LoVo (cell line): ENCODE measurements around the gene ESRRB.
A peak's percentile ranks its signal among the peaks of the same experiment; 100 is the strongest.

Experiments
- DNase-seq: peaks from one replicate; pipeline ENCODE4 v3.0.0-alpha.2; 2016; ENCODE audit warnings: low spot score

Gene ESRRB

GRCh38 chr14:76375947-76376404, at the start of gene ESRRB:
TSS of gene ESRRB (plus strand) at chr14:76376137. CDS start at chr14:76376402, 265 bp downstream.
- DNase-seq = no peak

- DNase-seq = no peak
Measured at GRCh38 chr14:76326918-76327689, 48.8 kb upstream of the ESRRB start.

GRCh38 chr14:76328457-76329137, 47.3 kb upstream of the ESRRB start:
- no peak for DNase-seq

DNA sequence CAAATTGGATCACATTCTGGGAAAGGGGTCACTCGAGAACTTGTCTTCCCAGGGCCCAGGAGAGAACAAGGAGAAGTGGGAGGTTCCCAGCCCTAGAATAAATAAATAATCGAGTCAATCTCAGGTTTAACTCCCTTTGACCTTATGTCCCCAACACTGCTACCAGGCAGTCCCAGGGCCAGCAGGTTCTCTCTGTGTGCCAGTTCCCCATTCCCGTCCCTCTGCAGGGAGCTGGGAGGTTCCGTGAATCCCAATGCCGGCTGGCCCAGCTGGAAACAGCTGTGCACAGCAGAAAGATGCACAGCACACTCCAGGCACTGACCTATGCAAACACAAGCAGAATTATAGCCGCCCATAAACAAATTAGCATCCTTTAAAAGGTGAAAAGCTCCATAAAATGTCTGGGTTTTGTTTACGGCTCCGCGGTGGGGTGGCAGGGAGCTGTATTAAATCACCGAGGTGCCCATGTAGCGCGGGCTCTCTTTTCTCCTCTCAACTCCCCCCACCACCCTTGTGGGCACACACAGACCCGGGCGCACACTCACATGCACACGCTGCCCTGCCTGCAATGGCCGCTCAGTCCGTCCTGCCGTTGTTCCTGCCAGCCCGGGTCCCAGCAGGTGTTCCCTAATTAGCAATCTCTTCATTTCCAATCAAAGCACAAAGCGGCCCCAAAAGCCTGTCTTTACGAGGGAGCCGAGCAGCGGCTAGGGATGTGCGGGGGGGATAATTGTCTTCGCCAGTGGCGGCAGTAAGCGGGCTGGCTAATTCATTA, 46.6 kb upstream of the ESRRB start:
- no peak for DNase-seq

DNA sequence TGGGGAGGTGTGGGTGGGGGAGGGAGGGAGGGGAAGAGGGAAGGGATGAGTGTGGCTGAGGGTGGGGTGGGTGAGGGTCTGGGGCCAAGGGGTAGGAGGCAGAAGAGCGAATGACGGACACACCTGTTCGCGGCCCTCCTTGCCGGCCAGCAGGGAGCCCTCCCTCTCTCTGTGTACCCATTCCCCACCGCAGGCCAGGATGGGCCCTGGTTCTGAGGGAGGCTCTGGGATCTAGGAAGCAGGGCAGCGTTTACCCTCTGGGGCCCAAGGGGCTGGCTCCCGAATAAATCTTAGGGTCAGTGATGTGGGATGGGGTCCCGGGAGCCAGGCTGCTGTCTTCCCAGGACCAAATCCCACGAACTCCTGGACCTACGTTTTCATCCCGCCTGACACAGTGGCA, 46.0 kb upstream of the ESRRB start:
- DNase-seq = no peak

GRCh38 chr14:76330411-76331327, 45.3 kb upstream of the ESRRB start:
- DNase-seq = no peak

- no peak for DNase-seq
Measured at GRCh38 chr14:76331328-76332011, 44.5 kb upstream of the ESRRB start.

DNA sequence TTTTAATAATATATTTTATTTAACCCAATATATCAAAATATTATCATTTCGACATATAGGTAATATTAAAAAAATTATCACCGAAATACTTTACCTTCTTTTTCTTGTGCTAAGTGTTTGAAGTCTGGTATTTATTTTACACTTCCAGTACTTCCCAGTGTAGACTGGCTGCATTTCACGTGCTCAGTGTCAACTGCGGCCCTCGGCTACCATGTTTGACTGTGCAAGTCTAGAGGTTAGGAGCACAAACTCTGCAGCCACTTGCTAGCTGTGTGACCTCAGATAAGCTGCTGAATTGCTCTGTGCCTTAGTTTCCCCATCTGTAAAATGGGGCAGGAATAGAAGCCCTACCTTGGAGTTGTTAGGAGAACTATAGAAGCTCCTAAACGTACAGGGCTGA, 42.3 kb upstream of the ESRRB start:
- DNase-seq = no peak

DNA sequence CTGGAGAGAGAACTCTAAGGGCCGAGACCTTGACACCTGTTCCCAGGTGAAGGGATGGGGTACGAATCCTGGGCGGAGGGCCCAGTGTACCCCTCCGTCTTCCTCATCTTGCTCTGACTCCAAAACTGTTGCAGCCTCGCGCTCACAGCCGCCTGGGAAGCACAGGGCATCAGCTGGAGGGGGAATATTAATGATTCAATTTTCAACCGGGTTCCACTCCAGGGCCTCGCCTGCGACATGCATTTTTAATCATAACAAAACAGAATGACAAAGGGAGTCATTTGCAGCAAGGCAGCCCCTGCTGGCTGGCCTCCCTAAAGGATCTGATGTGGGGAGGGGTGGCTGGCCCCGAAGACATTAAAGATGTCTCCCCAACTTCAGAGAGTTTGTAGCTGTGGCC, 41.6 kb upstream of the ESRRB start:
- DNase-seq = no peak

DNA sequence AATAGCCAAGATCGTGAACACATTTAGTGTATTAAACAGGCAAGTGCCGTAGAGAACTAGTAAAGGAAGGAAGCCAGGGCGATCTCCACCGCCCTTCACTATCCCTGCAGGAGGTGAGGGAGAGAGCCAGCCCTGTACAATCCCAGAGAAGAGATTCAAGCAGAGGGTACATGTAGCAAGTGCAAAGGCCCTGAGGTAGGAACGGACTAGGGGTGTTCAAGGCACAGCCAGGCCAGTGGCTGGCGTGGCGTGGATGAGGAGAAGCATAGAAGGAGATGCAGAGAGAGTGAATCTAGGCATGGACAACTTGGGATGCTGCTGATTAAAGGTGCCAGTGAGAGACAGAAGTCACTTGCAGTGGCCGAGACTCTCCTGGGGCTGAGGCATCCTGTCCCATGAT, 39.1 kb upstream of the ESRRB start:
- no peak for DNase-seq

GRCh38 chr14:76337635-76338545, 38.0 kb upstream of the ESRRB start:
- no peak for DNase-seq

DNA sequence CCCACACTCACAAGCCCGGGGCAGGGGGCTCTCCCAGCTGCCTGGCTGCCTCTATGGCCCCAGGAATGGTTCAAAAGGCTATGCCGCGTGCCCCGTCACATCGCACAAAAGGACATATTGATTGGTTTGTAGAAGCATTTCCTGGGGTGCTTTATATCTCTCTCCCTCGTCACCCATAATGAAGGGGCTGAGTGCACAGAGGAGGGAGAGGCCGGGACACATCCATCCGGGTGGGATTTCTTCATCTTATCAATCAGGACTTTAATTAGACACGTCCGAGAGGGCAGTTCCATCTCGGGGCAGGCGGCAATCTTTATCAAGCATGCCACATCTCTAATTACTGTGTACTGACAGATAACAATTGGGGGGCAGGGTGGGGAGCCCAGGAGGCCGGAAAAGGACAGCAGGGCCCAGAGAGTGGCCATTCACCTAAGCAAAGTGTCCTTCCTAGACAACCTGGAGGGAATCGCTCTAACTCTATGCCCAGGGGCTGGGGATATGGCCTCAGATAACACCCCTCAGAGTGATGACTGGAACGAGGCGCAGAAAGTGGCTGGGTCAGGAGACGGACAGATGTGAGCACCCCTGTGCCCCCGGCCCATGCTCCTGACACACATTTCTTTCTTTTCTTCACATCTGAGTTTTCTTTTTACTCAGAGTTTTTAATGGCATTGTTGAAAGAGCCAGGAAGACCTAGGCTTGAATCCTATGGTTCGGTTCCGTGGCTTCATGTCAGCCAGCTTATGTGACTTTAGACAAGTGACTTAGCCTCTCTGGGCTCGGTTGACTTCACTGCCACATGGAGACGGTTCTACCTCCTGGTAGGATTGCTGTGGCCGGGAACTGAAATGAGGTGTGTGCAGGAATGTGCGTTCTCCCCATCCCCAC, 36.0 kb upstream of the ESRRB start:
- DNase-seq = no peak

DNA sequence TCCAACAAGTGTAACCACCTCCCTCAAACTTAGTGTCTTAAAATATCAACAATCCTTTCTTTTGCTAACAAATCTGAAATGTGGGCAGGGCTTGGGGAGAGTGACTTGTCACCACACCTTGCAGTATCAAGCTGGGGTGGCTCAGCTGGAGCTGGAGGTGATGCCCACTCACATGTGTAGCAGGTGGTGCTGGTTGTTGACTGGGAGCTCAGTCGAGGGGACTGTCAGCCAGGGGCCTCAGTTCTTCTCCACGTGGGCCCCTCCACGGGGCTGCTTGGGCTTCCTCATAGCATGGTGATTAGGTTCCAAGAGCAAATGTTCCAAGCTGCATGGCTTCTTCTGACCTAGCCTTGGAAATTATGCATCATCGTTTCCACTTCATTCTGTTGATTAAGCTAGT, 32.6 kb upstream of the ESRRB start:
- no peak for DNase-seq

GRCh38 chr14:76346391-76347160, 29.4 kb upstream of the ESRRB start:
- no peak for DNase-seq

DNA sequence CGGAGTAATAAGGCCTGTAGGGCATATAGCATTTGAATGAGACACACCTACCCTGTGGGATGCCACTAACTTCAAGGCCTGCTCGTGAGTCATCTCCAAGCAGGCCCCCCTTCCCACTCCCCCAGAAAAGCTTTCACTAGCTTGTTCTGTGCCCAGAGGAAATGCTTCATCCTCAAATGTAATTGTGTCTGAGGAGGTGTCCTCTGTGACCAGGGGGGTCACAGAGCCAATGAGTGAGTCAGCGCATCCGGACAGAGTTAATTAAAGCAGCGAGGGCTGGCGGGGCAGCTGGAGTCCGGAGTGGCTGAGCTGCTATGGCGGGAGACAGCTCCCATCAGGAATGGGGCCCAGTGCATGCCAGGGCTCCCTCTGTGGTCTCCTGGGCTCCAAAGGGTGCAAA, 27.0 kb upstream of the ESRRB start:
- peak; percentile 19 for DNase-seq

GRCh38 chr14:76349993-76350392, 25.9 kb upstream of the ESRRB start:
- DNase-seq = no peak

DNA sequence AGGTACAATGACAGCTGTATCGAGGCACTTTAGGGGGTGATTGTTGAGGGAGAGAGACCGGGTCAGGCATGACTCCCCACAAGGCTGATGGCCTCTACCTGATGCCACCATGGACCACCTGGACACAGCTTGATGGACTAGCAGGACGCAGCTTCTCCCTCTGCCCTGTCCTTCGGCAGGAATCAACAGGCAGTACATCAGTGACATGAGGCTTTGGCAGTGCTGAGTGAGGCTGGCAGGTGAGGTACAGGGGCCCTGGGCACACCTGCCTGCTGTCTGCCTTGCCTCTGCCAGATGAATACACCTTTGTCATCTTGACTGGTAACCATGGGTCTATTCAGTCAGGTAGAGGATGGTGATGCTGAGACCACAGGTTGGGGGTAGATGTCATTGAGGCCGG, 25.3 kb upstream of the ESRRB start:
- DNase-seq = no peak

DNA sequence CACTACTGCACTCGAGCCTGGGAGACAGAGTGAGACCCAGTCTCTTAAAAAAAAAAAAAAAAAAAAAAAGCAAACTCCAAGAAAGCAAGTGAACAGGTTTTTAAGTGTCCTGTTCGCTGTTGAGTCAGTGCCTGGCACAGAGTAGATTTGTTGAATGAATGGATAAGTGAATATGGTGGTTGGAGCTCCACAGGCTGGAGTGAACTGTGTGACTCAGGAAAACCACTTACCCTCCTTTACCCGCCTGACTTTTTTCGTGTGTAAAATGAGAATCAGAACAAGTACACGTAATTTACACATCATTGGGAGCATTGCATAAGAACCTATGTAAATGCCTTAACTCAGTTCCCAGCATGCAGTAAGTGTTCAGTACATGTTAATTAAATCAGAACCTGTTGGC, 24.0 kb upstream of the ESRRB start:
- no peak for DNase-seq
